Neural cell (in vitro differentiated cells): ENCODE measurements around the gene GUF1. TPM values are rescaled to one million over a fixed set of nuclear protein-coding genes. Genes with fewer than 3 reads are reported as not detected.

ENCODE experiments used
- H2AFZ ChIP-seq: fragments of 200-600, 300-800 bp; sonication (generic), shearing (Covaris generic); 2 replicates; pipeline ENCODE4 v1.6.0; 2014; ENCODE audit warnings: low read depth, mild to moderate bottlenecking, antibody characterized with exemption, low read length, moderate library complexity
- H3F3A ChIP-seq: fragments of 200-600 bp; shearing (Covaris generic); 2 replicates; pipeline ENCODE4 v1.6.1; 2016; ENCODE audit warnings: mild to moderate bottlenecking, moderate library complexity, mixed read lengths, antibody characterized with exemption, low read length; ENCODE audit not compliant: insufficient read depth, poor library complexity, severe bottlenecking
- H3K27ac ChIP-seq: fragments of 200-600, 300-800 bp; sonication (generic), shearing (Covaris generic); 2 replicates; pipeline ENCODE4 v1.5.1; 2014; ENCODE audit warnings: mild to moderate bottlenecking, low read length, moderate library complexity
- H3K27me3 ChIP-seq: fragments of 300-800, 200-600 bp; sonication (generic), shearing (Covaris generic); 2 replicates; pipeline ENCODE4 v1.6.0; 2014; ENCODE audit warnings: mild to moderate bottlenecking, low read depth, low read length, moderate library complexity; ENCODE audit not compliant: insufficient read depth
- H3K36me3 ChIP-seq: fragments of 300-800, 200-600 bp; sonication (generic), shearing (Covaris generic); 2 replicates; pipeline ENCODE4 v1.5.1; 2014; ENCODE audit warnings: mild to moderate bottlenecking, antibody characterized with exemption, low read length, moderate library complexity; ENCODE audit not compliant: insufficient read depth
- H3K4me2 ChIP-seq: fragments of 300-800, 200-600 bp; sonication (generic), shearing (Covaris generic); 2 replicates; pipeline ENCODE4 v1.6.0; 2014; ENCODE audit warnings: mild to moderate bottlenecking, low read length
- H3K4me3 ChIP-seq: fragments of 300-800, 200-600 bp; sonication (generic), shearing (Covaris generic); 2 replicates; pipeline ENCODE4 v1.5.1; 2014; ENCODE audit warnings: mild to moderate bottlenecking, low read length, moderate library complexity
- H3K79me2 ChIP-seq: fragments of 200-600 bp; shearing (Covaris generic); replicated peaks from 2 replicates; pipeline ENCODE4 v1.6.0; 2014; ENCODE audit warnings: mild to moderate bottlenecking, low read length, moderate library complexity; ENCODE audit not compliant: insufficient read depth
- H3K9ac ChIP-seq: fragments of 300-800, 200-600 bp; sonication (generic), shearing (Covaris generic); 2 replicates; pipeline ENCODE4 v1.6.1; 2016; ENCODE audit warnings: mild to moderate bottlenecking, low read length, mixed read lengths
- H3K9me2 ChIP-seq: fragments of 200-600 bp; shearing (Covaris generic); 2 replicates; pipeline ENCODE4 v1.6.1; 2016; ENCODE audit warnings: mild to moderate bottlenecking, low read length, mixed read lengths; ENCODE audit not compliant: insufficient read depth
- H3K9me3 ChIP-seq: fragments of 200-600, 300-800 bp; sonication (generic), shearing (Covaris generic); 2 replicates; pipeline ENCODE4 v1.6.1; 2016; ENCODE audit warnings: mild to moderate bottlenecking, mixed run types, low read length, moderate library complexity, mixed read lengths
- H4K20me1 ChIP-seq: fragments of 200-600 bp; shearing (Covaris generic); 2 replicates; pipeline ENCODE4 v1.6.1; 2016; ENCODE audit warnings: mild to moderate bottlenecking, mixed run types; ENCODE audit not compliant: insufficient read depth
- CTCF ChIP-seq: fragments of 450-650 bp; IDR thresholded peaks from 2 replicates; pipeline ENCODE4 v1.5.1; 2014; ENCODE audit warnings: antibody characterized with exemption, mild to moderate bottlenecking, moderate library complexity; ENCODE audit not compliant: poor library complexity, severe bottlenecking
- EP300 ChIP-seq: fragments of 450-650 bp; conservative IDR thresholded peaks from 2 replicates; pipeline ENCODE4 v1.6.1; 2014; ENCODE audit warnings: antibody characterized with exemption, mild to moderate bottlenecking, moderate library complexity; ENCODE audit not compliant: poor library complexity, severe bottlenecking
- EZH2 ChIP-seq: fragments of 200-600, 300-800 bp; shearing (Covaris generic), sonication (generic); IDR thresholded peaks from 2 replicates; pipeline ENCODE4 v1.6.1; 2014; ENCODE audit warnings: antibody characterized with exemption, low read length, borderline replicate concordance, mild to moderate bottlenecking; ENCODE audit not compliant: insufficient read depth, poor library complexity, severe bottlenecking
- MXI1 ChIP-seq: fragments of 450-650 bp; conservative IDR thresholded peaks from 2 replicates; pipeline ENCODE4 v1.6.1; 2014; ENCODE audit warnings: antibody characterized with exemption, mild to moderate bottlenecking; ENCODE audit not compliant: poor library complexity, severe bottlenecking
- POLR2AphosphoS5 ChIP-seq: IDR thresholded peaks from 2 replicates; pipeline ENCODE4 v1.6.1; 2012
- RAD21 ChIP-seq: fragments of 450-650 bp; conservative IDR thresholded peaks from 2 replicates; pipeline ENCODE4 v1.6.1; 2014; ENCODE audit warnings: antibody characterized with exemption, mild to moderate bottlenecking, moderate library complexity
- REST ChIP-seq: IDR thresholded peaks from 2 replicates; pipeline ENCODE4 v1.6.1; 2012; ENCODE audit warnings: borderline replicate concordance
- SMC3 ChIP-seq: fragments of 450-650 bp; conservative IDR thresholded peaks from 2 replicates; pipeline ENCODE4 v1.6.1; 2014; ENCODE audit warnings: antibody characterized with exemption, mild to moderate bottlenecking, moderate library complexity; ENCODE audit not compliant: poor library complexity
- TAF1 ChIP-seq: IDR thresholded peaks from 2 replicates; pipeline ENCODE4 v1.6.1; 2012; ENCODE audit warnings: low read depth
- polyA plus RNA-seq: library from polyadenylated mRNA; depleted of rRNA; stranded (reverse); fragments of >200 nt; gene quantifications from 2 replicates; pipeline ENCODE4 v1.2.3, GENCODE V29; 2014

Gene GUF1
- polyA plus RNA-seq, 1 donor from 2014 or later, result 15.5 TPM

- Histone ChIP-seq H3F3A (no peaks in the 10 kb centered on the region), H3K27me3 (no peaks in the 10 kb centered on the region), H3K36me3 (no peaks in the 10 kb centered on the region), H3K9ac (no peak overlapping the region), H3K27ac (no peak overlapping the region), H3K4me2 (no peak overlapping the region), H3K9me3 (no peaks in the 10 kb centered on the region), H3K4me3 (no peak overlapping the region), H3K9me2 (peaks cover 2% of the 10 kb centered on the region), H2AFZ (no peak overlapping the region), H4K20me1 (no peaks in the 10 kb centered on the region), H3K79me2 (no peaks in the 10 kb centered on the region)
- TF ChIP-seq SMC3 (peak; percentile 83), RAD21 (peak; percentile 80), CTCF (peak; percentile 79), REST (no peak), POLR2AphosphoS5 (no peak)
Observed at GRCh38 chr4:44632089-44632488, 46.1 kb upstream of the GUF1 start.

GRCh38 chr4:44632733-44633132 is 45.5 kb upstream of the GUF1 start:
- TF ChIP-seq MXI1 (no peak), REST (no peak), CTCF (no peak), POLR2AphosphoS5 (no peak), TAF1 (no peak), RAD21 (no peak), SMC3 (no peak), EZH2 (no peak), EP300 (no peak)
- no peaks in the 10 kb centered on the region for H3K27me3 ChIP-seq
- no peak overlapping the region for H3K4me2 ChIP-seq
- H3K9ac ChIP-seq, result no peak overlapping the region
- H3K36me3 ChIP-seq, result no peaks in the 10 kb centered on the region
- no peak overlapping the region for H2AFZ ChIP-seq
- H3F3A ChIP-seq, result no peaks in the 10 kb centered on the region
- H3K9me2 ChIP-seq, result peaks cover 2% of the 10 kb centered on the region
- H4K20me1 ChIP-seq, result no peaks in the 10 kb centered on the region
- H3K9me3 ChIP-seq, result no peaks in the 10 kb centered on the region
- H3K27ac ChIP-seq, result no peak overlapping the region
- no peak overlapping the region for H3K4me3 ChIP-seq
- no peaks in the 10 kb centered on the region for H3K79me2 ChIP-seq
